Glutamatergic neuron (in vitro differentiated cells): ENCODE data around the gene EDC4. TPM values are rescaled to one million over a fixed set of nuclear protein-coding genes. Genes with fewer than 3 reads are reported as not detected.

Experiments
- DNase-seq: peaks from one replicate; pipeline ENCODE4 v3.0.0; 2022
- H3K27ac Mint-ChIP-seq: one replicate; pipeline ENCODE4 v1.8.0; 2020; ENCODE audit warnings: mild to moderate bottlenecking, mixed read lengths, inconsistent platforms; ENCODE audit not compliant: unreplicated experiment
- H3K27me3 Mint-ChIP-seq: one replicate; pipeline ENCODE4 v1.8.0; 2020; ENCODE audit warnings: mild to moderate bottlenecking, moderate library complexity, mixed read lengths, inconsistent platforms; ENCODE audit not compliant: unreplicated experiment
- H3K36me3 Mint-ChIP-seq: one replicate; pipeline ENCODE4 v1.8.0; 2020; ENCODE audit warnings: mild to moderate bottlenecking, mixed read lengths, inconsistent platforms; ENCODE audit not compliant: unreplicated experiment
- H3K4me1 Mint-ChIP-seq: one replicate; pipeline ENCODE4 v1.8.0; 2020; ENCODE audit warnings: mild to moderate bottlenecking, low read depth, mixed read lengths, inconsistent platforms; ENCODE audit not compliant: unreplicated experiment
- H3K4me3 Mint-ChIP-seq: one replicate; pipeline ENCODE4 v1.8.0; 2020; ENCODE audit warnings: mild to moderate bottlenecking, mixed read lengths, inconsistent platforms; ENCODE audit not compliant: unreplicated experiment
- H3K9me3 Mint-ChIP-seq: one replicate; pipeline ENCODE4 v1.8.0; 2020; ENCODE audit warnings: mild to moderate bottlenecking, moderate library complexity, mixed read lengths, inconsistent platforms; ENCODE audit not compliant: unreplicated experiment
- CTCF ChIP-seq: fragments of 200-600 bp; sonication (generic); IDR thresholded peaks from one replicate; pipeline ENCODE4 v1.5.0; 2021; ENCODE audit not compliant: partially characterized antibody, unreplicated experiment
- total RNA-seq: library from RNA; stranded (reverse); fragmentation: NEBNext Ultra II Directional; extraction: Animal tissue kit (Norgen Biotek cat#: 25700); gene quantifications from one replicate; pipeline ENCODE4 v1.2.1, GENCODE V29; 2021; ENCODE audit not compliant: unreplicated experiment

EDC4 gene
- total RNA-seq, 1 donor from 2014 or later, result 142 TPM

- no peak for DNase-seq
- TF ChIP-seq CTCF, result no peak
- Mint-ChIP-seq H3K27me3 (peaks cover 4% of the 10 kb centered on the region), H3K9me3 (peaks cover 6% of the 10 kb centered on the region), H3K4me1 (peaks cover 15% of the 10 kb centered on the region), H3K36me3 (no peaks in the 10 kb centered on the region), H3K4me3 (no peak overlapping the region), H3K27ac (no peak overlapping the region)
Observed at GRCh38 chr16:67919622-67920221, 46.9 kb downstream of the EDC4 start.

GRCh38 chr16:67922221-67922620, 49.4 kb downstream of the EDC4 start:
- H3K36me3 Mint-ChIP-seq, result no peaks in the 10 kb centered on the region
- TF ChIP-seq CTCF, result no peak
- H3K27ac Mint-ChIP-seq, result no peak overlapping the region
- peaks cover 6% of the 10 kb centered on the region for H3K9me3 Mint-ChIP-seq
- no peak overlapping the region for H3K4me3 Mint-ChIP-seq
- DNase-seq, result no peak
- peaks cover 4% of the 10 kb centered on the region for H3K27me3 Mint-ChIP-seq
- peaks cover 20% of the 10 kb centered on the region for H3K4me1 Mint-ChIP-seq

- no peak for DNase-seq
- Mint-ChIP-seq H3K4me1 (peaks cover 15% of the 10 kb centered on the region), H3K27ac (peak overlapping the region; percentile 22), H3K27me3 (peaks cover 4% of the 10 kb centered on the region), H3K9me3 (peaks cover 3% of the 10 kb centered on the region), H3K4me3 (no peak overlapping the region), H3K36me3 (no peaks in the 10 kb centered on the region)
- no peak for TF ChIP-seq CTCF
Observed at GRCh38 chr16:67922740-67923139, 49.9 kb downstream of the EDC4 start.

- Mint-ChIP-seq H3K27me3 (peaks cover 4% of the 10 kb centered on the region), H3K36me3 (no peaks in the 10 kb centered on the region), H3K4me1 (peaks cover 12% of the 10 kb centered on the region), H3K27ac (no peak overlapping the region), H3K9me3 (peaks cover 3% of the 10 kb centered on the region), H3K4me3 (no peak overlapping the region)
- no peak for DNase-seq
- no peak for TF ChIP-seq CTCF
Observed at GRCh38 chr16:67923414-67924116, 50.7 kb downstream of the EDC4 start.
